GM18520 (cell line): ENCODE results near the gene COPA.
"Not testable (repeated sequence)": the region's sequence is repeated elsewhere in the genome, so short reads cannot be mapped to it uniquely, and the experiment has no call there.

Experiments
- ATAC-seq: cut with Tn5 transposase; IDR thresholded peaks from one replicate; pipeline ENCODE4 v1.9.1; 2021; ENCODE audit not compliant: unreplicated experiment

The COPA gene

GRCh38 chr1:160342953-160343869, at the start of gene COPA, which contains the start of gene NCSTN:
COPA (minus strand) TSS chr1:160343250; CDS start chr1:160343170, 80 bp downstream.
NCSTN (plus strand) TSS chr1:160343383; CDS start chr1:160343397, 14 bp downstream.
- peak; percentile 83 for ATAC-seq

GRCh38 chr1:160388406-160388805, 45.4 kb upstream of the COPA start:
- not testable (repeated sequence) for ATAC-seq

- ATAC-seq = not testable (repeated sequence)
Measured at GRCh38 chr1:160384812-160385211, 41.8 kb upstream of the COPA start.

- ATAC-seq = no peak
Measured at GRCh38 chr1:160377585-160378206, 34.6 kb upstream of the COPA start.

- ATAC-seq = peak; percentile 44
Measured at GRCh38 chr1:160376525-160377131, 33.6 kb upstream of the COPA start.

GRCh38 chr1:160375788-160376524, 32.9 kb upstream of the COPA start:
- peak; percentile 18 for ATAC-seq

GRCh38 chr1:160374306-160375110, 31.5 kb upstream of the COPA start:
- no peak for ATAC-seq

GRCh38 chr1:160373696-160374095, 30.6 kb upstream of the COPA start:
- no peak for ATAC-seq

- ATAC-seq = no peak
Measured at GRCh38 chr1:160371756-160372155, 28.7 kb upstream of the COPA start.

- no peak for ATAC-seq
Measured at GRCh38 chr1:160371346-160371631, 28.2 kb upstream of the COPA start.

GRCh38 chr1:160370561-160371345, 27.7 kb upstream of the COPA start:
- no peak for ATAC-seq

GRCh38 chr1:160369087-160369486, 26.0 kb upstream of the COPA start:
- no peak for ATAC-seq

GRCh38 chr1:160367934-160368923, 25.2 kb upstream of the COPA start:
- no peak for ATAC-seq

- no peak for ATAC-seq
Measured at GRCh38 chr1:160367516-160367900, 24.5 kb upstream of the COPA start.

GRCh38 chr1:160366731-160367515, 23.9 kb upstream of the COPA start, which contains the start of gene NHLH1:
NHLH1 (plus strand) TSS chr1:160367071; CDS start chr1:160370732, 3,661 bp downstream.
- ATAC-seq = no peak

- ATAC-seq = no peak
Measured at GRCh38 chr1:160365325-160365724, 22.3 kb upstream of the COPA start.

- no peak for ATAC-seq
Measured at GRCh38 chr1:160363951-160364735, 21.1 kb upstream of the COPA start.
